OCI-LY7 (cell line): ENCODE data around the gene PPP1R7.

Experiments
- EZH2phosphoT487 ChIP-seq: fragments of 200-600 bp; sonication (generic); IDR thresholded peaks from 2 replicates; pipeline ENCODE4 v1.6.1; 2018; ENCODE audit warnings: low read depth, borderline replicate concordance, mild to moderate bottlenecking, mixed run types, antibody characterized with exemption, low read length, moderate library complexity, mixed read lengths
- TF ChIP-seq, protein P1 (sequence below): fragments of 200-600 bp; sonication (generic); conservative IDR thresholded peaks from 2 replicates; pipeline ENCODE4 v1.5.1; 2014; ENCODE audit warnings: mild to moderate bottlenecking, antibody characterized with exemption, low read length, moderate library complexity, mixed read lengths

DNA sequence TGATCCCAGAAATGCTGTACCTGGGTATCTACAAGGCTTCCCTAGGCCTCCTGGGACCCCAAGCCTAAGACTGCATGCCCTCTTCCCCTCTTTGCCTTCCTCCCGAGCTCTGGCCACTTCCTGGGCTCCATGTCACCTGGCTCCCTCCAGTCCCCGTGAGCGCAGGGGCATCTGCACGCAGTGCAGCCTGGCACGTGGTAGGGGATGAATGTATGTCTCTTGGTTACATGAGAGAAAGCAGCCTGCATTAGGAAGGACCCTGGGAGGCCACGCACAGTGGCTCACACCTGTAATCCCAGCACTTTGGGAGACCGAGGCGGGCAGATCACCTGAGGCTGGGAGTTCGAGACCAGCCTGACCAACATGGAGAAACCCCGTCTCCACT lies 16.8 kb upstream of the PPP1R7 start:
- TF ChIP-seq, protein P1, sequence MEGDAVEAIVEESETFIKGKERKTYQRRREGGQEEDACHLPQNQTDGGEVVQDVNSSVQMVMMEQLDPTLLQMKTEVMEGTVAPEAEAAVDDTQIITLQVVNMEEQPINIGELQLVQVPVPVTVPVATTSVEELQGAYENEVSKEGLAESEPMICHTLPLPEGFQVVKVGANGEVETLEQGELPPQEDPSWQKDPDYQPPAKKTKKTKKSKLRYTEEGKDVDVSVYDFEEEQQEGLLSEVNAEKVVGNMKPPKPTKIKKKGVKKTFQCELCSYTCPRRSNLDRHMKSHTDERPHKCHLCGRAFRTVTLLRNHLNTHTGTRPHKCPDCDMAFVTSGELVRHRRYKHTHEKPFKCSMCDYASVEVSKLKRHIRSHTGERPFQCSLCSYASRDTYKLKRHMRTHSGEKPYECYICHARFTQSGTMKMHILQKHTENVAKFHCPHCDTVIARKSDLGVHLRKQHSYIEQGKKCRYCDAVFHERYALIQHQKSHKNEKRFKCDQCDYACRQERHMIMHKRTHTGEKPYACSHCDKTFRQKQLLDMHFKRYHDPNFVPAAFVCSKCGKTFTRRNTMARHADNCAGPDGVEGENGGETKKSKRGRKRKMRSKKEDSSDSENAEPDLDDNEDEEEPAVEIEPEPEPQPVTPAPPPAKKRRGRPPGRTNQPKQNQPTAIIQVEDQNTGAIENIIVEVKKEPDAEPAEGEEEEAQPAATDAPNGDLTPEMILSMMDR, result no peak
- no peak for TF ChIP-seq EZH2phosphoT487
